ENCODE data around the gene ADAMTS16.

Gene ADAMTS16

DNA sequence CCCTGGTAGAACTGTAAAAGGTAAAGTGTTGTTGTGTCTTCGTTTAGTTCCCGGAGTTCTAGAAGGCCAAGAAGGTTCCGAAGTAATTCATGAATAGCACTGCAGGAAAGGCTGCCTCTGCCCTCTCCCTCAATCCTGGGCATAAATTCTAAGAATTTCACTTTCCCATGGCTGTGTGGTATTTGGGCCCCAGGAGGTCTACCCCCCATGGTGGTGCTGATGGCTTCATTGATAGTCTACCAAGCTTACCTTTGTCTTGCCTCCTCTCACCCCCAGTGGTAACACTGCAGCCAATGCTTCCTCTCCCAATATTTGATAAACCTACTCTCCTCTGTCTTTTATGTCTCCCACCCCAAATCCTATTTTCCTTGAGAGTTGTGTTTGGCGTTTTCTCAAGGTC is 39.5 kb downstream of the ADAMTS16 start:
- in situ Hi-C loops (cut with MboI; ENCODE audit: low sequenced_read_pairs): no loop called here

DNA sequence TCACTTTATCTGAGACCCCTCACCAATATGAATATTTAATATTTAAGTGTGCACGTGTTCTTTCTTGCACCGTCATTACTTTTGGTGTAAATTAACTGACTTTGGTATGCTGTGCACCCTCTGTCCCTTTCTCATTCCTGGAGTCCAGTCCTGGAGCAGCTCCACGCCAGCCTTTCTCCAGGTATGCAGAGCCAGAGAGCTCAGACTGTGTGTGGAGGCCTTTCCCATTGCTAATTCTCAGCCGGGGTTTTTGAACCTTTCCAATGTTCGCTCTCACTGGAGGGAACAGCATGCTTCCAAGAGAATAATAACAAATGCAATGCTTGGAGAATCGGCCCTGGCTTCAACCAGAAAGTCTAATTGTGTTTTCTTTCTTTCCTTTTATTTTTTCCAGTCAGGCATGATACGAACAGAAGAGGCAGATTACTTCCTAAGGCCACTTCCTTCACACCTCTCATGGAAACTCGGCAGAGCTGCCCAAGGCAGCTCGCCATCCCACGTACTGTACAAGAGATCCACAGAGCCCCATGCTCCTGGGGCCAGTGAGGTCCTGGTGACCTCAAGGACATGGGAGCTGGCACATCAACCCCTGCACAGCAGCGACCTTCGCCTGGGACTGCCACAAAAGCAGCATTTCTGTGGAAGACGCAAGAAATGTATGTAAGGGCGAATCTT is 41.7 kb downstream of the ADAMTS16 start:
- in situ Hi-C loops (cut with MboI; ENCODE audit: low sequenced_read_pairs): no loop called here

DNA sequence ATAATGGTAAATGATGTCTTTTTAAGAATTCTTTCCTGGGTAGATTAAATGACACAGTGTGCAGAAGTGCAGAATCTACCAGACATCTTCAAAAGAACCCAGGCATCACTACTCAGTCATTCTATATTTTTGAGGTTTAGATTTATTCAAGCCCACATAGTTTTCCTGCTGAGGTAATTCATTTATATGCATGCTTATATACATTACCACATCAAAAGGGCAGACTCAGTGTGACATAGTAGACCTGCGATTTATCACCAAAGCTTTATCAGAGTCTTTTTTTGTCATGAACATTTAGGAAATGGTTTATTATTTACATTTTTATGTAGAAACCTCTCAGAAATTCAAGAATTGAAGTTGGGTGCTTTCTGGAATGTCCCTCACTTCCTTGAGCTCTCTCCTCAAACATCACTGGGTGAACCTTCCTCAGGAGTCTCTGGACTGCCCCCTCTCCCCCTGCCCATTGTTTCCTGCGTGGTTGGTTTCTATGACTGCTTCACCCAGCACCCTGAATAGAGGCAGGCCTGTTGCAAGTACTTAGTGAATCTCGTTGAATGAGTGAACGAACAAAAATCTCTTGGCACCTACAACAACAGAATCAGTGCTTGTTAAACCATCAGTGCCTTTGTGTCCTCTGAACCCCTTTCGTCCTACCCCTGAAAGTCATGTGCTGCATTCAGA is 42.5 kb downstream of the ADAMTS16 start:
- in situ Hi-C loops (cut with MboI; ENCODE audit: low sequenced_read_pairs): no loop called here

DNA sequence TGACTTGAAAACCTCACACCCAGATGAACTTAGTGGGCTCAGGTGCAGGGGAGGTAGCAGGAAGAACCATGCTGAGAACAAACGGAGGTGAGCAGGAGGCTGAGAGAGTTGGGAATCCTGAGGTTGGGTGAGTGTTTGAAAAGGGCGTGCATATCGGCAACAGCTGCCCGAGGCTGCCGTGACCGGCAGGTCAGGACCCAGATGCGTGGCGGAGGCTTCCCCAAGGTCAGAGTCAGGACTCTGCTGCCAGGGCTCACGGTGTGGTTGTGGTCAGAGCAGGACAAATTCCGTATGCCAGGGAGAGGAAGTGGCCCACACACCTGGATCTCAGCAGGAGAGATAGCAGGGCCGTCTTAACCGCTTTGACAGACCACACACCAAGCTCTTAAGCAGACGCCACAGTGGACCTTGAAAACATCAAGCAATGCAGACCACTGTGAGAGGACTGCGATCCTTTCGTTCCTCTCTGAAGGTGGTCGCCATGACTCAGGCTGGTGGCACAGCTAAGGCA is 43.1 kb downstream of the ADAMTS16 start:
- in situ Hi-C loops (cut with MboI; ENCODE audit: low sequenced_read_pairs): no loop called here

DNA sequence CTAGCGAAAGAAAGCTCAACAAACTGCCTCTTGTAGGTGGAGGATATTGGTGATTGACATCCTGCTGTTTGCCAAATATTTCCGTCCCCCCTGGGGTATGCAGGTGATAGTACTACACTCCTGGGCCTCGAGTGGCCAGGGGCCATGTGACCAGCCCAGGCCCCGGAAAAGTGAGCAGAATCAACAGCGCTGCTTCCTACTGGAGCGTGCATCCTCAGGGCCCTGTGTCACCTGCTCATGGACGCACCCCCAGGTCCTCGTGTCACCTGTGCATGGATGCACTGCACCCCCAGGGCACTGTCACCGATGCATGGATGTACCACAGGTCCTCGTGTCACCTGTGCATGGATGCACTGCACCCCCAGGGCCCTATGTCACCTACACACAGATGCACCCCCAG is 43.8 kb downstream of the ADAMTS16 start:
- in situ Hi-C loops (cut with MboI; ENCODE audit: low sequenced_read_pairs): no loop called here

DNA sequence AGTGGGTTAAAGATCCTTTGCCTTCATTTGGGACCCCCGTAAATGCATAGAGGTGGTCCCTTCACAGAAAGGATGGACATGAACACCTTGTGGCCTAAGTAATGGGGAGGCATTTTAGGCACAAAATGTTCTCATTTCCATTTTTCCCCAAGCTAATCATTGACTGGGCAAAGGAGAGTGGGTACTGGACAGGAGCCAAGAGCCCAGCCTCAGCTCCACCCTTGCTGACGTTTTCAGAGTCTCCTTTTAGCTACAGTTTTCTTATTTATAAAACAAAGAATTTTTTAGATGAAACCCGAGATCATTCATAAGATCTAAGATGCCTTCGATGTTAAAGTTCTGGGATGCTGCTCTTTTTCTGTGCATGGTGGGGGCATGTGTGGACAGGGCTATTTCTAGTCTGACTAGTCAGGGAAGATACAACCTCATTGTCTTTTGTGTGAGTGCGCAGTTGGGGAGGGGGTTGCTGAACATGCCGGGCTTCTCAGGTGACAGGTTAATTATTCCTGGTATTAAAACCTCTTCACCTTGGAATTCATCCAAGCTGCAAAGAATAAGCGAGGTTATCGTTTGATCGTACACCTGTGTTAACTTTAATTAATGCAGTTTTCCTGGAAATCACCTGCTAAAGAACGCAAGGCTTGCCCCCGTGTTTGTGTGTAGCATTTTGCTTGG is 48.4 kb downstream of the ADAMTS16 start:
- in situ Hi-C loops (cut with MboI; ENCODE audit: low sequenced_read_pairs): no loop called here

DNA sequence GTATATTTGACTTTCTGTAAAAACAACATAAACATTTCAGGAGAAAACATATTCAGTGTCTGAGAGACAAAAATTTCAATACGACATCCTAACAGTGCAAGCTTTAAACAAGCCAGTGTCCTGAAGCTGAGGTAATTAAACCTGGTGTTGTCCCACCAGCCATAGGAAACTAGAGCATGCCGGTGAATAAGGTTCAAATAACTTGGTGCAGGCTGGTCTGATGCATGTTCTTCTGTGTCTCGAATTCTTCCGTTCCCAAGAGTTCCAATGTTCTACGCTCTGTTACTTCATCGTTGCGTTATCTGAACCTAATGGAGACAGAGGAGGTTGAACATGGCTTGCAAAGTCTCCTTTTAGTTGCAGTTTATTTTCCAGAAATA is 48.9 kb downstream of the ADAMTS16 start:
- in situ Hi-C loops (cut with MboI; ENCODE audit: low sequenced_read_pairs): no loop called here

DNA sequence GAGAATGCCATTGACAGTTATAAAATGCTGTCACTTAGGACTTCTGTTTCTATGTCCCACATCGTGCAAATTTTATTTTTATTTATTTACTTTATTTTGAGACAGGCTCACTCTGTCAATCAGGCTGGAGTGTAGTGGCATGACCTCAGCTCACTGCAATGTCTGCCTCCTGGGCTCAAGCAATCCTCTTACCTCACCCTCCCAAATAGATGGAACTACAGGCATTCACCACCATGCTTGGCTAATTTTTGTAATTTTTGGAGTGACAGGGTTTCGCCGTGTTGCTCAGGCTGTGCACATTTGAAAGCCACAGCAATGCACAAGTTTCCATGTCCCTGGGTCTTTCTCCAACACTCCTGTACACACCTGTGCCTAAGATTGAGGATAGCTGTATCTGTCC is 51.8 kb downstream of the ADAMTS16 start:
- in situ Hi-C loops (cut with MboI; ENCODE audit: low sequenced_read_pairs): no loop called here

DNA sequence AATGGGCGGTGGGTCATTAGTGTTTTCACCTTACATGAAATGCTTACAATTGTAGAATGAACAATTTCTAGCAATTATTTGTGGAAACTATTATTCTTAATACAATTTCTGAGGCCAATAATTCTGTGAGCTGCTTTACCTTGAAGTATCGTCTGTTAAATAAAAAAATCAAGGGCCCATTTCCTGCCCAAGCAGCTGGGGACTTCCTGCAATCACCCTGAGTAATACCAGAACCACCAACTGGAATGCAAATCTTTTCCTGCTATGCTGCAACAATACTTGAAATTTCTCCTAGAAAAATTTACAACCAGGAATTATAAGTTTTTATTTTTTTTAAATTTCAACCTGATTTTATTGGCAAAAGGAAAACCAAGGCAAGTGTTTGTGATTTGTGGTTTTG is 52.6 kb downstream of the ADAMTS16 start:
- in situ Hi-C loops (cut with MboI; ENCODE audit: low sequenced_read_pairs): no loop called here

DNA sequence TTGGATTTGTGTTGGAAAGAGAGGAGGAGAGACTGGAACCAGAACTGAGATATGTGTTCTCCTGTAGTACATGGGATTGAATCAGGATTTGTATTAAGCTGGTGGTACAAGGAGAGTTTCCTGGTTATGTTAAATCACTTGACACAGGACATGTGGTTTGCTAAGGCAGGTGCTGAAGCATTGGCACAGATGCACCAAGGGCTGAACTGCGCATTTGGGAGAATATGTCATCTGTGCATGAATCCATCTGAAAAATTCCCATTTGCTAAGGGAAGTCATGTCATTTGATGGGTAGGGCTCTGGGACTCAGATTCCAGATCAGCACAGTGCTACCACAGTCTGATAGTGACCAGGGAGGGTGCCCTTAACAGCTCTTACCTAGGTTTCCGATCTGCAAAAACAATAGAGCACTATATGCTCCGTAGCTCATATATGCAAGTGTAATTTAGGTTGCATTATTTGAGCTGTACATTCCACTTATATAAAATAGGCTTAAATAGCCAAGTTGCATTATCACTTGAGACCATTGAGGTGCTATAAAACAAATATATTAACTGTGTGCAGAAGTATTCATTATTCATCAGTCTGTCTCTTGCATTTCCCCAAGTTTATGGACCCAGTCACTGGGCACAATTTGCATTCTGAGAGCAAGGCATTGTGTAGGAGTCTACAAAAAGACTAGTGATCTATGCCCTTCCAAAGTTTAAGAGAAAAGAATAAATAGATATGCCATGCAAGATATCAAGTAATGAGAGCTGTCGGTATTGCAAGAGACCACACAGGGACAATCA is 55.2 kb downstream of the ADAMTS16 start:
- in situ Hi-C loops (cut with MboI; ENCODE audit: low sequenced_read_pairs): no loop called here

DNA sequence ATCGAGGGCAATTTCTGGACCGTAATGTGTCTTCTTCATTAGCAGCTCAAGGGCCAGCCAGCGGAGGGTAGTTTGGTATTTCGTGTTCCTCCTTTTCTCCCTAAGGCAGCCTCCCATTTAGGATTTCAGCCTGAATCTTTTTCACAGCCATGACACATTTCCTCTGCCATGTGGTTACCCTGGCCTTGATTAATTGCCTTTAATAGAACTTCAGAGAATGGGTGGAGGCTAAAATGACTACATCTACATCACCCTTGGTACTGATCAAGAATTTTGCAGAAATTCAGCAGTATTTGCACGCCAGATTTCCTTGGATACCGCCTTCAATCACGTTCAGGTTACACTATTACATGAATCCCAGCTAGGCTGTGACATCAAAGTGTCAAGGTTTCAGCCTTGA is 58.0 kb downstream of the ADAMTS16 start:
- in situ Hi-C loops (cut with MboI; ENCODE audit: low sequenced_read_pairs): no loop called here

DNA sequence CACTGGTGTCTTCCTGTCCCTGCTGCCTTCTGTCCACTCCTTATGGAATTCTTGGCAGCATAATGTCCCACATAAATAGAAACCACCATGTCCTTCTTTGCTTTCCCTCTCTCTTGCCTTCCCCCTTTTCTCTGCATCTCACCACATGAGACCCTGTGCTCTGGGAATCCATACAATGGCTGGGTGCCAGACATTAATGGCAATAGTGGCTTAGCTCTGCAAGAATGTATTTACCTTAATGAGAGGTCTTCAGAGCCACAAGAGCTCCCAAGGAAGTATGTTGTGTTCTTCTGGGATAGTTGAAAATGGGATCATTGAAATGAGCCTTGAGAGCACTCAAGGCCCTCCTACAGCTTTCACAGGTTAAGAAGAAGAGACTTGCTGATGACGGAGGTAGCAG is 58.7 kb downstream of the ADAMTS16 start:
- in situ Hi-C loops (cut with MboI; ENCODE audit: low sequenced_read_pairs): no loop called here

DNA sequence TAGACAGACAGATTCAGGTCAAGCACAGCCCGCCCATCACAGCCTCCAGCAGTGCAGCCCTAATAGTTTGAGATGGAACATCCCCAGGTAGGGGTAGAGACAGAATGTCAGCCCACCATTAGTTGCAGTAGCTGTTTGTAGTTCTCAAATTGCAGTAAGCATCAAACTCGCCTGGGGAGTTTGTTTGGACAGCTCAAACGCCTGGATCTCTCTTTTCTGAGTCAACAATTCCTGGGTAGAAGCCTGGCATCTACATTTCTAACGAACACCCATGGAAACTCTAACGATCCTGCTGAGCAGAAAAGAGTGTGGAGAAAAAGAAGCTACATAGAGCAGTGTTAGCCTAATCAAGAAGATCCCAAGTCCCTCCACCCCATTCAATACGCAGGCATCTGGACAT is 59.4 kb downstream of the ADAMTS16 start:
- in situ Hi-C loops (cut with MboI; ENCODE audit: low sequenced_read_pairs): no loop called here

DNA sequence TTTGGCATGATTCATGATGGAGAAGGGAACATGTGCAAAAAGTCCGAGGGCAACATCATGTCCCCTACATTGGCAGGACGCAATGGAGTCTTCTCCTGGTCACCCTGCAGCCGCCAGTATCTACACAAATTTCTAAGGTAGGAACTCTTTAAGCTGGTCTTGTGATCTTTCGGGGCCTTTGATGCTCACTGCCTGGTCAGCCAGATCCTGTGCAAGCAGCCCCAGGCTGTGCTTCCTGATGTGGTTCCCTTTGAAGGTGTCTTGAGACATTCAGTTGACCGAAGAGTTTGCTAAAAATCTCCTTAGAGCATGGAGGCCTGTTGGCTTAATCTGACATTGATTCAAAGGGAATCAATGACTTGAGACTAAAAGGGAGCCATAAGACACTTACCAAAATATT is 60.0 kb downstream of the ADAMTS16 start:
- in situ Hi-C loops (cut with MboI; ENCODE audit: low sequenced_read_pairs): no loop called here

DNA sequence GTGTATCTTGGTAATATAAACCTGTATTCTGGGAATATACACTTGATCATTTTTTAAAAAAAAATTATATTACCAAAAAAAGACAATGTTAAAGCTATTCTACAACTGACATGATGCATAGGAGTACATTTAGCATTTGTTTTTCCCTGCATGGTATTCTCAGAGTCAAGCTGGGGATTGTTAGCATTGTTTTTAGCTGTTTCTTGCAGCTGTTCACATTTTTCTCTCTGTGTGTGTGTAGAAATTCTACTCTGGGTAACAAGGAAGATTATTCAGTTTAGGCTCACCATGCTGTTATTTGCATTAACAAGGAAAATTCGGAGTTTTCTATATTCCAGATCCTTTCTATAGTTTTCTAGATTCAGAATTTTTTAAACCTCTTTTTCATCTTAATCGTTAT is 62.2 kb downstream of the ADAMTS16 start:
- in situ Hi-C loops (cut with MboI; ENCODE audit: low sequenced_read_pairs): no loop called here

DNA sequence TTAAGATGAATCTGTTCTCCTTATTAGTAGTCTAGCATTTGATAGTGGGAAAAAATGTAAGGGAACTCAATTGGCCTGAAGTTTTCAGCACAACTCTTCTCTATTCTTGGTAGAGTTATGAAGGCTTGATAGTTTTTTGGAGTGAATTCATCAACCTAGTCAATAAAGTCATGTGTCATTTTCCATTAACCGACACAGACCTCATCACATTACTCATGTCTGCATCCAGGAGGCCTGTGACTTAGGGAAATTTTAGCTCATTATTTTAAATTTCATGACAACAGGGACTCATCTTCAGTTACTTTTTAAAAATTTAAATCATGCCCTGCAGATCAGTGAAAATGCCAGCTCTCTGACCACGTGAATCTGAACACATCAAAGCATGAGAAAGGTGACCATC is 63.3 kb downstream of the ADAMTS16 start:
- in situ Hi-C loops (cut with MboI; ENCODE audit: low sequenced_read_pairs): no loop called here

DNA sequence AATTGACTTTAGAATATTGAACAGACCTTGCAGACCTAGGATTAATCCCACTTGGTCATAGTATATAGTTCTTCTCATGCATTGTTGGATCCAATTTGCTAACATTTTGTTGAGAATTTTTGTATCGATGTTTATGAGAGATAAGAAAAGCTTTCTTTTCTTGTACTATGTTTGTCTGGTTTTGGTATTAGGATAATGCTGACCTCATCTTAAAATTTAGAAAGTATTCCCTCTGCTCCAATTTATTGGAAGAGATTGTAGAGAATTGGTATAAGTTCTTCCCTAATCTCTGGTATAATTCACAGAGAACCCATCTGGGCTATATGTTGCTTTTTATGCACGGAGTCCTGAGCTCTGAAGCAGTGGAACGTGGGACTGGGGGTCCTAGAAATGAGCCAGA is 67.7 kb downstream of the ADAMTS16 start:
- in situ Hi-C loops (cut with MboI; ENCODE audit: low sequenced_read_pairs): no loop called here

DNA sequence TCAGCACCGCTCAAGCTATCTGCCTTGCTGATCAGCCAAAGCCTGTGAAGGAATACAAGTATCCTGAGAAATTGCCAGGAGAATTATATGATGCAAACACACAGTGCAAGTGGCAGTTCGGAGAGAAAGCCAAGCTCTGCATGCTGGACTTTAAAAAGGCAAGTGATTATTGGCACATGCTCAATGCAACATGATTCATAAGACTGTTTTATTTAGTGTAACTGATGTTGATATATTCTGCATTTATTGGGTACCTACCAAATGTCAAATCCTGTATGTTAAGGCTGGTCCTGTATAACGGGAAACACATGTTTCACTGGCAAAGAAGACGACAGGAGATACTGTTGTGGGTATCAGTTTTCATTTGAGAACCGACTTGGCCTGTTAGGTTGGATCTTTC is 69.0 kb downstream of the ADAMTS16 start:
- in situ Hi-C loops (cut with MboI; ENCODE audit: low sequenced_read_pairs): no loop called here

DNA sequence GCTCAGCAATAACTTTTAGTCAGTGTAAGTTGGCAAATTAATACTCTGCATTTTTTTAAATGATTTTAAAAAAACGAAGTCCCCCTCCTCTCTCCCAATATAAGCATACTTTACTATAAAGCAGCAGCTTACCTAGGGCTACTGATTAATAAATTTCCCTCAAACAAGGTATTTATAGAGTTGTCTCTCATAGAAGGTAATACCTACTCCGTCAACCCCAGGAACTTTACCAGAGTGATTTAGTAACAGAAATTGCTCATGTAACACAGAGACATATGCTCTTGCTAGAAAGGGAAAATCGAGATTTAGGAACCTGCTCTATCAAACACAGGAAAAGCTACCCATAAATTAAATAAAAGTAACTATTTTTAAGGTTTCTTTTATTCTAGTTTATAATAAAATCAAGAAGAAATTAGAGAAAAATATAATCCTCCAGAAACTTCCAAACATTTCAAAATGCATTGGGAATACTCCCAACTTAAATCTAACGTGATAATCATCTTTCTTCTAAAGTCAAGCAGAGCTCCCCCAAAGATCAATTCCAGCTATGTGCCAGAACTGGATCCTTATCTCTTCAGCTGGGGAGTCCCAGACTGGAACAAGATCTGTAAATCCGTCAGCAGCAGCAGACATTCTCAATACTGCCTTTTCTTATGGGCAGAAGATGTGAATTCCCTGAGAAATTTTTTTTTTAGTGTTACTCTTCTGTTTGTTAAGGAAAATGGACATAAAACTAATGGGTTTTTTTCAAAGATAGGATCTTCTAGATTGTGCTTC is 69.6 kb downstream of the ADAMTS16 start:
- in situ Hi-C loops (cut with MboI; ENCODE audit: low sequenced_read_pairs): no loop called here

DNA sequence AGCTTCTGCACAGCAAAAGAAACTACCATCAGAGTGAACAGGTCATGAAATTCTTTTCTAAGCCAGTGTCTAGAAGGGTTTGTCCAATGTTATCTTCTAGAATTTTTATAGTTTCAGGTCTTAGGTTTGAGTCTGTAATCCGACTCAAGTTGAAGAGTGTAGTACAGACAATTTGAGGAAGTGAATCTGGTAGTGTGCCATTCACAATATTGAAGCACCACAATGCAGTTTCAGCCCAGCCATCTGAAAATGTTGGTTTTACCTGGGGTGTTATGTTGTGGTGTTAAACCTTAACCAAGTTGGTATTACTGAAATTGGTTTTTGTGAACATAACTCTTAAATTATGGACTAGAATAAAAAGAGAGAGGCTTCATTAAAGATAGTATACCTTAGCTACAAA is 77.2 kb downstream of the ADAMTS16 start:
- in situ Hi-C loops (cut with MboI; ENCODE audit: low sequenced_read_pairs): no loop called here

DNA sequence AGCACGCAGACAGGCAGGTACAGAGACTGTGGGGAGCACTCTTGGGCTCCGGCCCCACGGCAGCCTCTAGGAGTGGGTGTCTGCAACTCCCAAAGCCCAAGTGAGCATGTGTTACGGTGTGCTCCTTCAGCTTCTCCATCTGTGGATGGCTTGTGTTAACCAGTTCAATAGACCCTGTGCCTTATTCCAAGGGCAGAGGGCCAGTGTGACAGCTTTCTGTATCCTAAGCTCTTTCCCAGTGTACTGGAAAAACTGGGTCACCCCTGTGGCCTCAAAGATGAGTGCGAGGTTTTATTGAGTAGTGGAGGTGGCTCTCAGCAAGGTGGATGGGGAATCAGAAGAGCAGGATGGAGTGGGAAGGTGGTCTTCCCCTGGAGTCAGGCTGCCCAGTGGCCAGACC is 78.3 kb downstream of the ADAMTS16 start:
- in situ Hi-C loops (cut with MboI; ENCODE audit: low sequenced_read_pairs): no loop called here
